GM10266 (cell line): ENCODE results near the gene ANKRD65.

ENCODE experiments used
- DNase-seq: peaks from one replicate; pipeline ENCODE4 v3.0.0; 2012; ENCODE audit errors: extremely low spot score
- TF ChIP-seq, protein P1 (sequence below): IDR thresholded peaks from 2 replicates; pipeline ENCODE4 v1.5.1; 2012; ENCODE audit warnings: mild to moderate bottlenecking, low read depth; ENCODE audit not compliant: control insufficient read depth, insufficient read depth; ENCODE audit errors: missing control alignments

The ANKRD65 gene

GRCh38 chr1:1394116-1394515 lies 27.0 kb downstream of the ANKRD65 start:
- DNase-seq = no peak
- TF ChIP-seq, protein P1, sequence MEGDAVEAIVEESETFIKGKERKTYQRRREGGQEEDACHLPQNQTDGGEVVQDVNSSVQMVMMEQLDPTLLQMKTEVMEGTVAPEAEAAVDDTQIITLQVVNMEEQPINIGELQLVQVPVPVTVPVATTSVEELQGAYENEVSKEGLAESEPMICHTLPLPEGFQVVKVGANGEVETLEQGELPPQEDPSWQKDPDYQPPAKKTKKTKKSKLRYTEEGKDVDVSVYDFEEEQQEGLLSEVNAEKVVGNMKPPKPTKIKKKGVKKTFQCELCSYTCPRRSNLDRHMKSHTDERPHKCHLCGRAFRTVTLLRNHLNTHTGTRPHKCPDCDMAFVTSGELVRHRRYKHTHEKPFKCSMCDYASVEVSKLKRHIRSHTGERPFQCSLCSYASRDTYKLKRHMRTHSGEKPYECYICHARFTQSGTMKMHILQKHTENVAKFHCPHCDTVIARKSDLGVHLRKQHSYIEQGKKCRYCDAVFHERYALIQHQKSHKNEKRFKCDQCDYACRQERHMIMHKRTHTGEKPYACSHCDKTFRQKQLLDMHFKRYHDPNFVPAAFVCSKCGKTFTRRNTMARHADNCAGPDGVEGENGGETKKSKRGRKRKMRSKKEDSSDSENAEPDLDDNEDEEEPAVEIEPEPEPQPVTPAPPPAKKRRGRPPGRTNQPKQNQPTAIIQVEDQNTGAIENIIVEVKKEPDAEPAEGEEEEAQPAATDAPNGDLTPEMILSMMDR = no peak

DNA sequence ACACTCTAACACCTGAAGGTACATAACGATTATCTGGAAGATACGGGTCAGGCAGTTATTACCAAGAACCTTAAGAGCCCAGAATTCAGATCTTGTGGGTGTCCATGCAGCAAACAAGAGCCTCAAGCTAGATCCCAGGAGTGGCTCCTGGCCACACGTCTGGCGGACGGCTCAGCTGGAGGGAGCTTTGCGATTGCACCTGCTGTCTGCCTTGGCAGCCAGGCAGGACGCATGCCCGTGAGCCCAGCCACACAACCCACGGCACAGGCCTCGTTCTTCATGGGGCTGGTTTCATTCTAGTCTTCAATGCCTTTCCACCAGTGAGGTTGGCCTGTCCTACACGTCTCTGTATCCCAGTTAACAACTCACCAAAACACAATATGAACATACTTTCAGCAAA lies 27.6 kb downstream of the ANKRD65 start:
- TF ChIP-seq, protein P1 = no peak
- no peak for DNase-seq

GRCh38 chr1:1393014-1393413 lies 28.1 kb downstream of the ANKRD65 start:
- DNase-seq = no peak
- TF ChIP-seq, protein P1 = no peak

DNA sequence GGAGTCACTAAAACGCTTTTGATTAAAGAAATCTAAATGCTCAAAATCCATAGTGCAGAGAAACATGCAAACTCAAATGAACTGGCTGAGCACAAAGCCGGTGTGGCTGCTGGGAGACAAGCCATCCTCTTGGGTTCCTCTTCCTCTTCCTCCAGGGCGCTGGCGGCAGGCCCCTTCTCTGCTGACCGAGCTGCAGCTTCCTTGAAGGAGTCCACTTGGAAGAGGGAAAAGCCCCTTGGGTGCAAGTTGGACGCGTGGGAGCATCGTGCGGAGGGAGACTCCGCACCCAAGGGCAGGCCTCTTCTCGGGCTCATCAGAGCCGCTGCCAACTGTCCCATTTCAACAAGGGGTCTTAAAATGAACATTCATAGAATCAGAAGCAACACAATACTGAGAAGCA lies 29.9 kb downstream of the ANKRD65 start:
- DNase-seq = no peak
- TF ChIP-seq, protein P1 = no peak

DNA sequence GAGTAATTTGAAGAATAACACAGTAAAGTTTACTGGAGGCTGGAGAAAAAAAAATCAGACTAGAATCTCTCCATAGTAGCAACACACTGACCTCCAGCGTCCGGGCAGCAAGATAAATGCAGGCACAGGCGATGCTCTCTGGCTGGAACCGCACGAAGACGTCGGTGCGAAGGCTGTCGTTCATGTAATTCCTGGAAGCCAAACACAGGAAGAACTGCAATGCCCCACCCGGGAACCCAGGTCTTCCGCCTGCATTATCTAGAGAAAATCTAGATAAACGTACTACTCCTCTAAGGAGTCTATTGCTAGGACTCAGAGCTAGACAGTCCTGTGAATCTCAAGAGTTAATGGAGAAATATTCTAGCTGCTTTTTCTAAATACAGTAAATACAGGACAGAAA lies 30.4 kb downstream of the ANKRD65 start:
- no peak for DNase-seq
- TF ChIP-seq, protein P1 = no peak

DNA sequence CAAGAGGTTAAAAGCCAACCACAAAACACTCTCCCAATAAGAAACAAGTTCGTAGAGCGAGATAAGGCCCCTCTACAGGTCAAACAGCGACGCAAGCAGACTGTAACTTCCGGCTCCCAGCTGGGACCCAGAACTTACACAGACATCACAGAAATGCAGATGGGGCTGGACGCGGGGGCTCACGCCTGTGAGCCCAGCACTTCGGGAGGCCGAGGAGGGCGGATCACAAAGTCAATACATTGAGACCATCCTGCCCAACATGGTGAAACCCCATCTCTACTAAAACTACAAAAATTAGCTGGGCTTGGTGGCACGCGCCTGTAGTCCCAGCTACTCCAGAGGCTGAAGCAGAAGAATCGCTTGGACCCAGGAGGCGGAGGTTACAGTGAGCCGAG lies 33.0 kb downstream of the ANKRD65 start:
- DNase-seq = no peak
- TF ChIP-seq, protein P1 = no peak

GRCh38 chr1:1387098-1388077 lies 33.7 kb downstream of the ANKRD65 start:
- TF ChIP-seq, protein P1 = no peak
- no peak for DNase-seq
